SJSA1 (cell line): ENCODE measurements around the gene GJA8. TPM values are rescaled to one million over a fixed set of nuclear protein-coding genes. Genes with fewer than 3 reads are reported as not detected.
"Not testable (repeated sequence)": the region's sequence is repeated elsewhere in the genome, so short reads cannot be mapped to it uniquely, and the experiment has no call there.

Source experiments
- DNase-seq, 2 experiments: peaks; one replicate each; pipeline ENCODE4 v3.0.0-alpha.2; 2015 to 2020; ENCODE audit warnings: low spot score in 2 of 2, low read depth in 1 of 2
- H3K27ac ChIP-seq: fragments of 250-450 bp; sonication (Bioruptor Pico); 2 replicates; pipeline ENCODE4 v1.5.1; 2020; ENCODE audit warnings: mild to moderate bottlenecking, moderate library complexity
- H3K27me3 ChIP-seq: fragments of 250-450 bp; sonication (Bioruptor Pico); replicated peaks from 2 replicates; pipeline ENCODE4 v1.5.1; 2020; ENCODE audit warnings: mild to moderate bottlenecking, moderate library complexity
- H3K36me3 ChIP-seq: fragments of 250-450 bp; sonication (Bioruptor Pico); 2 replicates; pipeline ENCODE4 v1.5.1; 2020; ENCODE audit warnings: mild to moderate bottlenecking
- H3K4me1 ChIP-seq: fragments of 250-450 bp; sonication (Bioruptor Pico); replicated peaks from 2 replicates; pipeline ENCODE4 v1.6.1; 2021; ENCODE audit warnings: mild to moderate bottlenecking
- H3K4me3 ChIP-seq: fragments of 250-450 bp; sonication (Bioruptor Pico); 2 replicates; pipeline ENCODE4 v1.5.1; 2020; ENCODE audit warnings: mild to moderate bottlenecking
- H3K9me3 ChIP-seq: fragments of 250-450 bp; sonication (Bioruptor Pico); replicated peaks from 2 replicates; pipeline ENCODE4 v1.5.1; 2020; ENCODE audit warnings: mild to moderate bottlenecking
- total RNA-seq: library from RNA; depleted of rRNA; stranded (reverse); fragments of >200 nt; shearing (Covaris generic); gene quantifications from 2 replicates; pipeline ENCODE4 v1.2.3, GENCODE V29; 2014

Gene GJA8
- total RNA-seq, 1 experiment from 2014 or later: not detected

DNA sequence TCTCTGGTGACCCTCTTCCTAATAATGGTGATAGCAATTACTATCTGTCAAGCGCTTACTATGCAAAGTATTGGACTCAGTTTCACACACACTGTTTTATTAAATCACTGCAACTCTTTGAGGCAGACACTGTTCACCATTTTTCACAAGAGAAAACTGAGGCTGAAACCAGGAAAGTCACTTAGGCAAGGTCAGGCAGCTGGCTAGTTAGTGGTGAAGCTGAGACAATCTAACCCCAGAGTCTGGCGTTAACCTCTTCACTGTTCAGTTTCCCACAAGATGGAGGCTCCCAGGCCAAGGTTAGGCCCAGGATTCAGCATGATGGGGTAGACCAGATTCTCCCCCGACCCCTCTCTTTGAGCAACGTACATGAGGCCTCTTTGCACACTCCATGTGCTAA is 4.8 kb upstream of the GJA8 start:
- Histone ChIP-seq H3K4me3 (no peak overlapping the region), H3K27me3 (peaks cover 2% of the 10 kb centered on the region; the same call in 1 of the 2 replicates), H3K9me3 (no peaks in the 10 kb centered on the region), H3K4me1 (no peaks in the 10 kb centered on the region), H3K36me3 (no peaks in the 10 kb centered on the region), H3K27ac (no peak overlapping the region)
- no peak for DNase-seq

DNA sequence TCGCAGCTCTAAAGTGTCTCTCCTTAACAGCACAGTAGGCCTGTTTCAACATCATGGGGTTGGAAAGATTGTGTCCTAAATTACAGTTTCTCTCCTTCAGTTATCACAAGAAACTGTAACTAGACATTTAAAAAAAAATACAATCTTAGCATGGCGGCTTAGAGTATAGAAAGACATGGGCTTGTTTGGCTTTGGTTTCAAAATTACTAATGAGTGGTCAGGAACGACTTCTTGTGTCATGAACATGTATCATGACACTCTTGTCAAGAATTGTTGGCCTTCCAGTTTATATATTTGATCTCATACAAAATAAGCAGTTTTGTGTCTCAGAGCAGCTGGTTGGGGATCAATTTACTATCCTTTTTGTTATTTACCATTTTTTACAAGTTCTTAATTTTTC is 2.1 kb downstream of the GJA8 start:
- DNase-seq: no peak

DNA sequence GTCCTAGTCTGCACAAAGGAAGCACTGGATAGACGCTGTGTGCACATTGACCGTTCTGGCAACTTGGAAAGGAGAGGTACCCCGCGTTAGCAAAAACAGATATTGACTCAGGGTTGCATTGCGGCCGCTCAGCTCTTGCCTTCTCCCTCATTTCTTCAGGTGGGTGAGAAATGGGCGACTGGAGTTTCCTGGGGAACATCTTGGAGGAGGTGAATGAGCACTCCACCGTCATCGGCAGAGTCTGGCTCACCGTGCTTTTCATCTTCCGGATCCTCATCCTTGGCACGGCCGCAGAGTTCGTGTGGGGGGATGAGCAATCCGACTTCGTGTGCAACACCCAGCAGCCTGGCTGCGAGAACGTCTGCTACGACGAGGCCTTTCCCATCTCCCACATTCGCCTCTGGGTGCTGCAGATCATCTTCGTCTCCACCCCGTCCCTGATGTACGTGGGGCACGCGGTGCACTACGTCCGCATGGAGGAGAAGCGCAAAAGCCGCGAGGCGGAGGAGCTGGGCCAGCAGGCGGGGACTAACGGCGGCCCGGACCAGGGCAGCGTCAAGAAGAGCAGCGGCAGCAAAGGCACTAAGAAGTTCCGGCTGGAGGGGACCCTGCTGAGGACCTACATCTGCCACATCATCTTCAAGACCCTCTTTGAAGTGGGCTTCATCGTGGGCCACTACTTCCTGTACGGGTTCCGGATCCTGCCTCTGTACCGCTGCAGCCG is 5.4 kb downstream of the GJA8 start:
- Histone ChIP-seq H3K36me3 (no peaks in the 10 kb centered on the region), H3K27me3 (no peaks in the 10 kb centered on the region; the same call in 1 of the 2 replicates), H3K9me3 (no peaks in the 10 kb centered on the region), H3K4me1 (no peaks in the 10 kb centered on the region), H3K4me3 (no peak overlapping the region), H3K27ac (no peak overlapping the region)
- DNase-seq: no peak

More for the DNA sequence above, 2.1 kb downstream of the GJA8 start:
- Histone ChIP-seq H3K9me3 (no peaks in the 10 kb centered on the region), H3K36me3 (no peaks in the 10 kb centered on the region), H3K4me3 (no peak overlapping the region), H3K4me1 (no peaks in the 10 kb centered on the region), H3K27me3 (no peaks in the 10 kb centered on the region), H3K27ac (no peak overlapping the region)

DNA sequence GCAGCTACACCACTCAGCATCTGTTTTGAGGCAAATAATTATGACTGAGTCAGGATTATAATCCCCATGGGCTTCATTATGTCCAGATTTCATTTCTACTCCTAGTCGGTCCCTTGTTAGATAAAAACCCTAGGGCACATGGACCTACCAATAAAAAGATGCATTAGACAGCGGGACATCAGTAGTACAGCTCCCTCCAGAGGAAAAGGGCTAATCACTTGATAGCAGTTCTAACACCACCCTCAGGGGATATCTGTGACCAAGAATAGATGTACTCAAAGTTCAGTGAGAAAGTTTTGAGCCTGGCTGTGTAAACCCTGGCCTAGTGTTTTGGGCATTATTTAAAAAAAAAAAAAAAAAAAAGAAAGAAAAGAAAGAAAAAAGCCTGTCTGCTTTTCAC is 10.0 kb downstream of the GJA8 start:
- no peaks in the 10 kb centered on the region for H3K36me3 ChIP-seq
- peaks cover 10% of the 10 kb centered on the region for H3K27me3 ChIP-seq
- H3K9me3 ChIP-seq: no peaks in the 10 kb centered on the region
- no peak overlapping the region for H3K27ac ChIP-seq
- H3K4me3 ChIP-seq: no peak overlapping the region
- H3K4me1 ChIP-seq: no peaks in the 10 kb centered on the region
- DNase-seq: no peak

DNA sequence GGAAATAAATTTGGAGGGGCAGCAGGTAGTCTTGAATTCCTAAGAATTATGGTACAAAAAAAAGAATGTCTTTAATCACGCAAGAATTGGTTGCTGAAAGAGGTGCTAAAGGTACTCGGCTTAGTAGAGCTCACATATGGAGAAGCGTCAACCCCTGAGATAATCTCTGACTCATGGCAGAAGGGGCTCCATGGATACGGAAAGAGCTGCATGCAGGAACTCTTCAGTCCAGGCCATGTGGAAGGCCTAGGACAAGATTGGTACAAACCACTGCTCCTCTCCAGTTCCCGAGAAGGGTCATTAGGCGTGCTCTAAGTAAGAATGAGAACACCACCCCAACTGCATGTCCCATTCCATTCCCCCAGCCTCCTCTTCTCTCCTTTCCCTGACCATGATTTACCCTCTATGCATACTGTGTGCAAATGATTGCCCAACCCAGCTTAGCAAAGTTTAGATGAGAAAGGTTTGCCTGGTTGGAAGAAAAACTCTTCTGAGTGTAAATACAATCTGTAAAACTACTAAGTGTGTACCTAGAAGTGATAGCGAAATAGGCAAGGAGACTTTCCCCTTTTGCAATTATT is 10.9 kb downstream of the GJA8 start:
- H3K9me3 ChIP-seq: no peaks in the 10 kb centered on the region
- H3K4me1 ChIP-seq: no peaks in the 10 kb centered on the region
- H3K27me3 ChIP-seq: peaks cover 10% of the 10 kb centered on the region
- H3K4me3 ChIP-seq: no peak overlapping the region
- DNase-seq: no peak
- H3K36me3 ChIP-seq: no peaks in the 10 kb centered on the region
- H3K27ac ChIP-seq: no peak overlapping the region

DNA sequence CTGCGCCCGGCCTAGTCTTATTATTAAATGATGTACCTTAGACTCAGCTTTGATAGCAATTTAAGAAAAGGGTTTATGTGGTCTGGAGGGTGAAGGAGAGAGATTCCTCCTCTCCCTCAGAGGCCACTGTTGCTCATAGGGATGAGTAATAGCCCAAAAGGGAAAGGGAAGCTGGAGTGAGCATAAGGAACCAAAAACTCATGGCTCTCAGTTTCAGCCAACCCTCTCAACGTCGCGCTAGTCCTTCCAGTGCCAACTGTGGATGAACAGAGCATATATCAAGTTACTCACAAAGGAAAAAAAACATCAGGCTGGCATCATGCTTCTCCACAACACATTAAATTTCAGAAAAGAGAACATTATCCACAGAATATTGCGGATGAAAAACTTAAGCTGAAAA is 17.3 kb downstream of the GJA8 start:
- Histone ChIP-seq H3K4me3 (no peak overlapping the region), H3K27ac (no peak overlapping the region), H3K9me3 (no peaks in the 10 kb centered on the region), H3K4me1 (no peaks in the 10 kb centered on the region), H3K27me3 (peaks cover 10% of the 10 kb centered on the region), H3K36me3 (no peaks in the 10 kb centered on the region)
- DNase-seq: no peak

DNA sequence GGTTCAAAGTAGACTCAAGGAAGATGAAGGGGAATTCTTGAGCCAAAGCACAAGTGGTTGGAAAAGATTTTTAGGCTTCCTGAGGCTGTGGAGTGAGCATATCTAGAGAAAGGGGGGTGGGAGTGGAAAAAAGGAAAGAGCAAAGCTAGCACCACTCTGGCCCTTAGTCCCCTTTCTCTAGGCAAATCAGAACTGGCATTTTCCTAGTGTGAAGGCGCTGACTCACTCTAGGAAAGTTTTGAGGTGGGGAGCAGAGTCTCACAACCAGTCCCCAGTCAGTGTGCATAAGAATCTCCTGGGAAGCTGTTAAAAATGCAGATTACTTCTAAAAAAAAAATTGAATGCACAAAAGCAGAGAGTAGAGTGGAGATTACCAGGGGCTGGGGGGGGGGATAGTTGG is 22.2 kb downstream of the GJA8 start:
- Histone ChIP-seq H3K4me3 (no peak overlapping the region), H3K4me1 (no peaks in the 10 kb centered on the region), H3K27me3 (no peaks in the 10 kb centered on the region), H3K27ac (no peak overlapping the region), H3K9me3 (no peaks in the 10 kb centered on the region), H3K36me3 (no peaks in the 10 kb centered on the region)
- no peak for DNase-seq

DNA sequence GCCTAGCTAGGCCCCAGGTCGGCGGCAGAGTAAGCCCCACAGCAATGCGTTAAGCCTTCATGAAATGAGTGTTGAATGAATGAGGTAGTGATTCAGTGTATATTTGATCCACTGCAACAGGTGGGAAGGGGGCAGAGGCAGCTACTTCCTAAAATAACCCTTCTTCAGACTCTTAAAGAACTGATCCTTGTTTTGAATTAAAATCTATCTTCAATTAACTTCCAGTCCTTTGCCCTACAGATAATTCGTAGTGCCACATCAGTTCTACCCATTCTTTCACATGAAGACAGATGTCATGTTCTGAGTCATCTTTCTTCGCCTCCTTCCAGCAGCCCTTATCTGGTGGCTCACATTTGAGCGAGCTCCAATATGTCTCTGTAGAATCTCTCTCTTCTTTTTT is 24.6 kb downstream of the GJA8 start:
- not testable (repeated sequence) for H3K4me3 ChIP-seq, H3K36me3 ChIP-seq, H3K4me1 ChIP-seq, DNase-seq, H3K27me3 ChIP-seq, H3K9me3 ChIP-seq, H3K27ac ChIP-seq

DNA sequence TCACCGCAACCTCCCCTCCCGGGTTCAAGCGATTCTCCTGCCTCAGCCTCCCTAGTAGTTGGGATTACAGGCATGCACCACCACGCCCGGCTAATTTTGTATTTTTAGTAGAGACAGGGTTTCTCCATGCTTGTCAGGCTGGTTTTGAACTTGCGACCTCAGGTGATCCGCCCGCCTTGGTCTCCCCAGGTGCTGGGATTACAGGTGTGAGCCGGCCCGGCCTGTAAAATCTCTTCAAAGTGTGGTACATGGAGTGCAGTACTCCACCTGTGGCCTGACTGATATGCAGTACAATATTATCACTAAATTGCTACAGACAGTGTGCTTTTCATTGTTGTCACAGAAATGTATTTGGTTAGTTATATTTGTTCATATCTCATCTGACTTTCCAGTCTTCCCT is 25.1 kb downstream of the GJA8 start:
- H3K36me3 ChIP-seq, DNase-seq, H3K4me1 ChIP-seq, H3K9me3 ChIP-seq, H3K27ac ChIP-seq, H3K27me3 ChIP-seq, H3K4me3 ChIP-seq: not testable (repeated sequence)

DNA sequence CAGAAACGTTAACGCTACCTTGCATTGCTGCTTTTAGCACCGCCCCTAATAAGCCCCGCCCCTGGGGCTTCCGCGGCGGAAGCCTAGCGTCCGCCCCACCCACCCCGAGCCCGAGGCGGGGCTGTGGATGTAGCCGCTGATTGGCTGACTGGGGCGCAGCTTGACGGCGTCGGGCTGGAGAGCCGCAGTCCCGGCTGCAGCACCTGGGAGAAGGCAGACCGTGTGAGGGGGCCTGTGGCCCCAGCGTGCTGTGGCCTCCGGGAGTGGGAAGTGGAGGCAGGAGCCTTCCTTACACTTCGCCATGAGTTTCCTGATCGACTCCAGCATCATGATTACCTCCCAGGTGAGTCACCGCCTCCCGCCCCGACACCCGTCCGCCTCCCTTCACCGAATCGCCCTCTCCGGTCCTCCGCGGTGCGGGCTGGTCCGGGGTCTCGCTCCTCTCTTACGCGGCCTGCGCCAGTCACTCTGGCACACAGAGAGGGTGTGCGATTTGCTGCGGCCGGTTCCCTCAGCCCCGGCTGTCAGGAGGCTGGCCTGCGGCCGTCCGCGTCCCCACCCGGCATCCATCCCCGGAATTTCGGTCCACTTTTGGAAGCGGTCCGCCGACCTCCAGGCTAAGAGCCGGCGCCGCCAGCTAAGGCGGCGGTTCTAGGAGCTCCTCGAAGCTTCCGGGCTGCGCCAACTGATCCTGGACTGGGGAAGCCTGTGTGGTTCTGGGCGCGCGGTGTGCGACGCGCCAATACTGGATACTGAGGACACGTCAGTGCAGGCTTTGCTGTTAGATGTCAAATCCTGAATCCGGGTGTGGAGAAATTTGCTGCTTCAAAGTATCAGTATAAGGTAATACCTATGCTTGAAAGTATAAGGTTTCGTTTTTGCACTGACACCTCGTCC is 25.9 kb downstream of the GJA8 start, which contains the start of gene GPR89B:
Gene GPR89B (plus strand): TSS at position 185 of the 897 bp plus-strand sequence. CDS start 117 bp downstream, at position 302.
- H3K4me1 ChIP-seq, H3K36me3 ChIP-seq, H3K27me3 ChIP-seq, H3K27ac ChIP-seq, H3K9me3 ChIP-seq: not testable (repeated sequence)
- peak within 1 kb of the TSS; percentile 44 for H3K4me3 ChIP-seq
- DNase-seq: peak; percentile 76 to 89

DNA sequence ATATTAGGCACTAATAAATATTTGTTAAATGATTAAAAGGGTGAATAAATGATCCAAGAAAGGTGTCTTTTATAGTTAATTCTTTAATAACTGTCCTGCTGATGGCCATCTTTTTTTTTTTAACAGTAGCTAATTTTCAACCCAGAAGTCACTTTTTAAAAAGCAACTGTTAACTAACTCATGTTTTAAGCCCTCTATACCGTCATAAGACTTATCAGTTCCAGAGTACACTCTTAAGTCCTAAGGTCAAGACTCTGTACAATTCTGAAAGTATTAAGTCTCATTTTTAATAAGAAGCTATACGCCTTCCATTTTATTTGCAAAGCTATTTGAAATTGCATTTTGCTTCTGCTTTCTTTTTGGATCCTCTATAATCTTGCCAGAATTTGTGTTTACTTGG is 28.5 kb downstream of the GJA8 start:
- not testable (repeated sequence) for H3K4me1 ChIP-seq, H3K27me3 ChIP-seq, H3K36me3 ChIP-seq, H3K27ac ChIP-seq, H3K4me3 ChIP-seq, DNase-seq, H3K9me3 ChIP-seq

DNA sequence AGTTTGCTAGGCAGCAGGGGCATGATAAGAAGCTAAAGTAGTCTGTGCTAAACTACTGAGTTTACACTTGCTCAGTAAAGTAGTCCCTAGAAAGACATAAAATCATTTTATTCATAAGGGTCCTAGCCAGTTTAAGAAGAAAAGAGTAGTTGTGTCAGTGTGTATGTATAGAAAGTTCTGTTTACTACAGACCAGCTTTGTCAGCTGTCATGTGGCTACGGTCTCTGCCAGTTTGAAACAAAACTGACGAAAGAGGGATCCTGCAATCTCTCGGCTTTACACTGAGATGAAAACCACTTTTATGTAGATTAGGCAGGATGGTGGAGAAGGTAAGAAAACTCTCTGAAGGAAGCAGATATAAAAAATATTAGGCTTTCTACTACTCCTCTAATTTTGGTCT is 32.7 kb downstream of the GJA8 start:
- not testable (repeated sequence) for H3K36me3 ChIP-seq, H3K27me3 ChIP-seq, H3K4me1 ChIP-seq, H3K27ac ChIP-seq, H3K9me3 ChIP-seq, DNase-seq, H3K4me3 ChIP-seq

DNA sequence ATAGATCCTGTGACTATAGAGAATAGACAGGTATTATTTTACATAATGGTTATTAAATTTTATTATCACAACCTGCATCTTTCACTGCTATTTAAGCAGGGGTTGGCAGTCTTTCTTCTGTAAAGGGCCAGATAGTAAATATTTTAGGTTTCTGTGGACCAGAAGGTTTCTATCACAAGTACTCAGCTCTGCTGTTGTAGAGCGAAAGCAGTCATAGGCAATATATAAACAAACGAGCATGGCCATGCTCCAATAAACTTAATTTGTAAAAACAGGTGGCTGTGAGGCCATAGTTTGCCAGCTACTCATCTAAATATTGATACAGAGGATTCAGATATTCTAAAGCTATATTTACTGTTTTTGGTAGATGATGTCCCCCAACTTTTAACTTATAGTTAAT is 37.9 kb downstream of the GJA8 start:
- H3K27me3 ChIP-seq, H3K27ac ChIP-seq, H3K36me3 ChIP-seq, H3K9me3 ChIP-seq, H3K4me1 ChIP-seq, DNase-seq, H3K4me3 ChIP-seq: not testable (repeated sequence)

DNA sequence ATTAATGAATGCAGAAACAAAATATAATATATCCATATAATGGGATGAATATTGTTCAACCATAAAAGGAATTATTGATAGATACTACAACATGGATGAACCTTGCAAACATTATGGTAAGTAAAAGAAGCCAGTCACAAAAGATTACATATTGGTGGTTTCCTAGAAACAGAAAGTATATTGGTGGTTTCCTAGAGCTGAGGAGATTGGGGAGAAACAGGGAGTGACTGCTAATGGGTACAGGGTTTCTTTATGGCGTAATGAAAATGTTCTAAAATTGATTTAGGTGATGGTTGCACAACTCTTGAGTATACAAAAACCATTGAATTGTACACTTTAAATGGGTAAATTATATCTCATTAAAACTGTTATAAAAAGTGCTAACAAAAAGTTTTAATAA is 40.0 kb downstream of the GJA8 start:
- not testable (repeated sequence) for H3K4me3 ChIP-seq, H3K9me3 ChIP-seq, H3K4me1 ChIP-seq, H3K36me3 ChIP-seq, H3K27me3 ChIP-seq, H3K27ac ChIP-seq, DNase-seq
